Adipocyte (in vitro differentiated cells): Measurements from ENCODE around the gene CAPG.
"Not testable (repeated sequence)": the region's sequence is repeated elsewhere in the genome, so short reads cannot be mapped to it uniquely, and the experiment has no call there.

Source experiments
- DNase-seq: peaks from one replicate; pipeline ENCODE4 v3.0.0-alpha.2; 2015; ENCODE audit warnings: low read depth
- H3K27me3 ChIP-seq: replicated peaks from 2 replicates; pipeline ENCODE4 v1.7.0; 2013; ENCODE audit warnings: mild to moderate bottlenecking, low read length, moderate library complexity; ENCODE audit not compliant: control insufficient read depth, insufficient read depth
- H3K36me3 ChIP-seq: 2 replicates; pipeline ENCODE4 v1.7.0; 2013; ENCODE audit warnings: low read length, mild to moderate bottlenecking, moderate library complexity; ENCODE audit not compliant: control insufficient read depth, insufficient read depth, severe bottlenecking
- H3K4me1 ChIP-seq: 2 replicates; pipeline ENCODE4 v1.7.0; 2013; ENCODE audit warnings: mild to moderate bottlenecking, low read length, moderate library complexity; ENCODE audit not compliant: control insufficient read depth, insufficient read depth
- H3K4me3 ChIP-seq: 2 replicates; pipeline ENCODE4 v1.7.0; 2013; ENCODE audit warnings: mild to moderate bottlenecking, low read length, moderate library complexity
- H3K9ac ChIP-seq: 2 replicates; pipeline ENCODE4 v1.7.0; 2013; ENCODE audit warnings: mild to moderate bottlenecking, low read length, moderate library complexity
- H3K9me3 ChIP-seq: 2 replicates; pipeline ENCODE4 v1.7.0; 2013; ENCODE audit warnings: mild to moderate bottlenecking, low read length, moderate library complexity; ENCODE audit not compliant: control insufficient read depth

Gene CAPG

DNA sequence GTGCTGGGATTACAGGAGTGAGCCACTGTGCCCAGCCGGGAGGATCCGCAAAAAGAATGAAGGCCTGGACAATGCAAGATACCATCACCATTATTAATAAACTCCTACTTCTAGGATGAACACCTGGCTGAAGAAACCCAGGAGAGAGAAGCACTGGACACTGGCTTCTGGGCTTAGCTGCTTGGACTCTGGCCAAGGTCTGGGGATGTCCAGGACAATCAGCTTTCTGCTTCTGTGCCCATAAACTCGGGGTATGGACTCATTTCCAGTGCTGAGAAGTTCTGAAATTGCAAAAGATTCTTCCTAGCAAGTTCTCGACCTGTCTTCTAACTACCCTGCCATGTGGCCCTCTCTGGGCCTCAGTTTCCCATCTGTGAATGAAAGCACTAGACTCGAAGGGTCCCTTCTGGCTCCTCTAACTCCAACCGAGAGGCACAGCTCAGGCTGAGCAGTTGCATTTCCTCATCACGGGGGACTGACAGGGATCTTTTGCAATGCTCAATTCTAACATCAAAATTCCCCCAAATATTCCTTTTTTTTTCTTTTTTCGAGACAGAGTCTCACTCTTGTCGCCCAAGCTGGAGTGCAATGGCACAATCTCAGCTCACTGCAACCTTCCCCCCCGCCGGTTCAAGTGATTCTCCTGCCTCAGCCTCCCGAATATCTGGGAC is 5.9 kb upstream of the CAPG start:
- DNase-seq = no peak

GRCh38 chr2:85414761-85415553 is 4.8 kb upstream of the CAPG start:
- DNase-seq = no peak
- no peaks in the 10 kb centered on the region for H3K36me3 ChIP-seq
- H3K9ac ChIP-seq = no peak overlapping the region
- peaks cover 41% of the 10 kb centered on the region for H3K4me1 ChIP-seq
- H3K9me3 ChIP-seq = no peaks in the 10 kb centered on the region
- no peaks in the 10 kb centered on the region for H3K27me3 ChIP-seq
- no peak overlapping the region for H3K4me3 ChIP-seq

More for the DNA sequence above, 5.9 kb upstream of the CAPG start:
- H3K36me3 ChIP-seq = no peaks in the 10 kb centered on the region
- no peak overlapping the region for H3K9ac ChIP-seq
- no peaks in the 10 kb centered on the region for H3K27me3 ChIP-seq
- H3K4me1 ChIP-seq = peaks cover 44% of the 10 kb centered on the region
- no peaks in the 10 kb centered on the region for H3K9me3 ChIP-seq
- H3K4me3 ChIP-seq = no peak overlapping the region

DNA sequence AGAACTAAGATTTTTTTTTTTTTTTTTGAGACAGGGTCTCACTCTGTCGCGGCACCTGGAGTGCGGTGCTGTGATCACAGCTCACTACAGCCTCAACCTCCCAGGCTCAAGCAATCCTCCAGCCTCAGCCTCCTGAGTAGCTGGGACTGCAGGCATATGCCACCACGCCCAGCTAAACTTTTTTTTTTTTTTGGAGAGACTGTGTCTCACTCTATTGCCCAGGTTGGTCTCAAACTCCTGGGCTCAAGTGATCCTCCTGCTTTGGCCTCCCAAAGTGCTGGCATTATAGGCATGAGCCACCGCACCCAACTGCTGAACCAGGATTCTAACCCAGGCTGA is 4.2 kb upstream of the CAPG start:
- peak overlapping the region; percentile 87 for H3K4me3 ChIP-seq
- peaks cover 36% of the 10 kb centered on the region for H3K4me1 ChIP-seq
- not testable (repeated sequence) for H3K27me3 ChIP-seq, DNase-seq, H3K9me3 ChIP-seq, H3K36me3 ChIP-seq
- peak overlapping the region; percentile 86 for H3K9ac ChIP-seq

- H3K36me3 ChIP-seq = no peaks in the 10 kb centered on the region
- DNase-seq = peak; percentile 84
- peak overlapping the region; percentile 87 for H3K4me3 ChIP-seq
- no peaks in the 10 kb centered on the region for H3K27me3 ChIP-seq
- H3K9ac ChIP-seq = peak overlapping the region; percentile 86
- no peaks in the 10 kb centered on the region for H3K9me3 ChIP-seq
- peaks cover 31% of the 10 kb centered on the region for H3K4me1 ChIP-seq
Measured at GRCh38 chr2:85413592-85414420, 3.6 kb upstream of the CAPG start.

DNA sequence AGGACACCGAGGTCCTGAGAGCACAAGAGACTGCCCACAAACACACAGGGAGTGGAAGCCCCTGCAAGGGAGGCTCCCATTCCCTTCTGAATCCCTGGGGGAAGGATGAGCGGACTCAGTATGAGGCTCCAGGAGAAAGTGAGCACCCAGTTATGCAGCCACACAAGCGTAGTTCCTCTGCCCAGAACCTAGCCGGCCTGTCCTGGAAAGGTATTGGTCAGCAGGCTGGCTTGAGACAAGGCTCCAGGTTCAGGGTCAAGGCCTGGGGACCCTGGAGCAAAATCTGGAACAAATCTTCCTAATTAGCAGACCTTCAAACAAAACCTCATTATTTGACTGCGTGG is 1.2 kb upstream of the CAPG start:
- no peaks in the 10 kb centered on the region for H3K36me3 ChIP-seq
- no peaks in the 10 kb centered on the region for H3K9me3 ChIP-seq
- peaks cover 36% of the 10 kb centered on the region for H3K4me1 ChIP-seq
- DNase-seq = no peak
- H3K9ac ChIP-seq = no peak overlapping the region
- no peaks in the 10 kb centered on the region for H3K27me3 ChIP-seq
- H3K4me3 ChIP-seq = no peak overlapping the region

- peaks cover 37% of the 10 kb centered on the region for H3K4me1 ChIP-seq
- peak overlapping the region; percentile 36 for H3K9ac ChIP-seq
- H3K27me3 ChIP-seq = no peaks in the 10 kb centered on the region
- no peaks in the 10 kb centered on the region for H3K9me3 ChIP-seq
- no peak overlapping the region for H3K4me3 ChIP-seq
- DNase-seq = no peak
- H3K36me3 ChIP-seq = no peaks in the 10 kb centered on the region
Measured at GRCh38 chr2:85410584-85411404, 628 bp upstream of the CAPG start.

DNA sequence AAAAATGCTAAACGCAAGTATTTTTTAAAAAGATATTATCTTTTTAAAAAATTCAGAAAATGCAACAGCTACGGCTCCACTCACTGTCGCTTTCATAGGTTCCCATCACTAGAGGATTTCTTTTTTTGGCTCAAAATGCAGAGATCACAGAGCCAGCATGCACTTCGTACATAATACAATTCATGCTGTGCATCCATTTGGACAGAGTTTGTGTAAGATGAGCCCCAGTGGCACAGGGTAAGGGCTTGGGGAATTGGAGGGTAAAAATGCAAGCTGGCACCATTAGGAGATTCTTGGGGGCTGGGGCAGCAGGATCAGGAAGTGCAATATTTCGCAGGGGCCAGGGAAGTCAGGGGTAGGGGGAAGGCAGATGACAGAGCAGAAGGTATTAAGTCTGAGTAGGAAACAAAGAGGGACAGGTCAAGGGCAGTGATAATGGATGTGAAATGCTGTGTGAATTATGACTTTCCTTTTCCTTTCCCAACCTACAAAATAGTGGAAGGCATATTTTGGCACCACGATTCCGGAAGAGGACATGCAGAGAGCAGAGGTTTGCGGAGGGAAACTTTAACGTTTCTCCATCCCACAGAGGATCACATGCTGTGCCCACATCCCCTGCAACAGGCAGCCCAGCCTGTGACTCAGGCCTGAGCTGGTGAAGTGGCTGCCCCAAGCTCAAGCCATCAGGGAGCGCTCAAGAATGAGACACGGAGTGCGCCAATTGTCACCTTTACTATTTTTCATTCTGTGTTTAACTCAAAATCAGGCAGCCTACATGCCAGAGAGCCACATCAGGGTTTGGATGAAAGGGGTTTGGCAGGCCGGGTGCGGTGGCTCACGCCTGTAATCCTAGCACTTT is 4.7 kb downstream of the CAPG start:
- peaks cover 4% of the 10 kb centered on the region for H3K36me3 ChIP-seq
- peaks cover 23% of the 10 kb centered on the region for H3K4me1 ChIP-seq
- DNase-seq = peak; percentile 41
- no peaks in the 10 kb centered on the region for H3K27me3 ChIP-seq
- H3K4me3 ChIP-seq = no peak overlapping the region
- no peaks in the 10 kb centered on the region for H3K9me3 ChIP-seq
- peak overlapping the region; percentile 3 for H3K9ac ChIP-seq

DNA sequence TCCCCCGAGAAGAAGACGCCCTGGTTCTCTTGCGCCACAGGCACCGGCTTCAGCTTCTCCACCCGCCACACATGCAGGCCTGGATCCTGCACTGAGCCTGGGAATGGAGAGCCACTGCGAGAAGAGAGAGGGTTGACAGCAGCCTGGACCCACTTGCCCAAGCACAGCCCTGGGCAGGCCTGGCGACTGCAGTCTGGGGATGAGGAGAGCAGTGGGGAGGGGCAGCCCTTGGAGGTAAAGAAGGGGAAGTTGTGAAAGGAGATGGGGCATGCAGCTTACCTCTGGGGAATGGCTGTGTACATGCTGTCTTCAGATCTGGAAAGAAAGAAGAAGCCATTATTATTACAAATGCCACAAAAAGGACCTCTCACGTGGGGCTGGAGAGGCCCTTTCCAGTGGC is 8.3 kb downstream of the CAPG start:
- H3K36me3 ChIP-seq = peaks cover 10% of the 10 kb centered on the region
- no peak for DNase-seq
- no peak overlapping the region for H3K4me3 ChIP-seq
- no peak overlapping the region for H3K9ac ChIP-seq
- H3K27me3 ChIP-seq = no peaks in the 10 kb centered on the region
- H3K9me3 ChIP-seq = no peaks in the 10 kb centered on the region
- peaks cover 16% of the 10 kb centered on the region for H3K4me1 ChIP-seq

- DNase-seq = no peak
- no peak overlapping the region for H3K4me3 ChIP-seq
- no peaks in the 10 kb centered on the region for H3K9me3 ChIP-seq
- H3K9ac ChIP-seq = no peak overlapping the region
- peaks cover 20% of the 10 kb centered on the region for H3K4me1 ChIP-seq
- H3K27me3 ChIP-seq = no peaks in the 10 kb centered on the region
- peaks cover 10% of the 10 kb centered on the region for H3K36me3 ChIP-seq
Measured at GRCh38 chr2:85401464-85401805, 8.7 kb downstream of the CAPG start.
